Keratinocyte (primary cell): ENCODE results near the gene LRRIQ1. TPM values are rescaled to one million over a fixed set of nuclear protein-coding genes. Genes with fewer than 3 reads are reported as not detected.

ENCODE experiments used
- DNase-seq: peaks from one replicate; pipeline ENCODE4 v3.0.0-alpha.2; 2011; ENCODE audit warnings: low read depth, missing footprints, low spot score
- FAIRE-seq: peaks from 2 replicates; lab custom pipeline; 2011; peaks lifted over from hg19 to GRCh38; lab: Jason Lieb, UNC
- H2AFZ ChIP-seq: 2 replicates; pipeline ENCODE4 v1.6.0; 2012; ENCODE audit warnings: low read length, control low read depth, inconsistent platforms; ENCODE audit not compliant: control insufficient read depth
- H3K27ac ChIP-seq: 2 replicates; pipeline ENCODE4 v1.5.1; 2011; ENCODE audit warnings: low read length; ENCODE audit not compliant: control insufficient read depth, insufficient read depth
- H3K27me3 ChIP-seq: 3 replicates; pipeline ENCODE4 v1.6.0; 2011; ENCODE audit warnings: low read length; ENCODE audit not compliant: control insufficient read depth, insufficient read depth; ENCODE audit errors: extremely low read depth
- H3K36me3 ChIP-seq, 2 experiments: 2 replicates in 1 of 2; 3 replicates in 1 of 2; pipeline ENCODE4 v1.5.1; 2011; ENCODE audit warnings: low read length in 2 of 2, mild to moderate bottlenecking in 1 of 2; ENCODE audit not compliant: control insufficient read depth in 2 of 2, insufficient read depth in 2 of 2; ENCODE audit errors: extremely low read depth in 1 of 2
- H3K4me1 ChIP-seq: 3 replicates; pipeline ENCODE4 v1.5.1; 2011; ENCODE audit warnings: low read length; ENCODE audit not compliant: control insufficient read depth, insufficient read depth; ENCODE audit errors: extremely low read depth
- H3K4me2 ChIP-seq: 3 replicates; pipeline ENCODE4 v1.6.0; 2011; ENCODE audit warnings: low read depth, low read length; ENCODE audit not compliant: control insufficient read depth, insufficient read depth; ENCODE audit errors: extremely low read depth
- H3K4me3 ChIP-seq, 3 experiments: fragments of 200-600 bp in 1 of 3; sonication (generic) in 1 of 3; 2 replicates in 2 of 3; 3 replicates in 1 of 3; pipeline ENCODE4 v1.5.1; 2011 to 2016; ENCODE audit warnings: low read length in 3 of 3, mild to moderate bottlenecking in 3 of 3, control low read depth in 2 of 3, inconsistent platforms in 1 of 3, low read depth in 1 of 3, mixed read lengths in 1 of 3, mixed run types in 1 of 3, moderate library complexity in 1 of 3; ENCODE audit not compliant: control insufficient read depth in 2 of 3, insufficient read depth in 2 of 3; ENCODE audit errors: extremely low read depth in 1 of 3
- H3K79me2 ChIP-seq: 2 replicates; pipeline ENCODE4 v1.6.0; 2012; ENCODE audit warnings: low read length; ENCODE audit not compliant: control insufficient read depth, insufficient read depth
- H3K9ac ChIP-seq: 3 replicates; pipeline ENCODE4 v1.6.0; 2011; ENCODE audit warnings: low read length; ENCODE audit not compliant: control insufficient read depth, insufficient read depth; ENCODE audit errors: extremely low read depth
- H3K9me1 ChIP-seq: 3 replicates; pipeline ENCODE4 v1.6.0; 2011; ENCODE audit warnings: low read length; ENCODE audit not compliant: control insufficient read depth, insufficient read depth; ENCODE audit errors: extremely low read depth
- H3K9me3 ChIP-seq: 2 replicates; pipeline ENCODE4 v1.5.1; 2012; ENCODE audit warnings: low read depth, low read length; ENCODE audit not compliant: control insufficient read depth
- H4K20me1 ChIP-seq: 3 replicates; pipeline ENCODE4 v1.6.0; 2011; ENCODE audit warnings: low read length; ENCODE audit not compliant: control insufficient read depth, insufficient read depth; ENCODE audit errors: extremely low read depth
- EZH2 ChIP-seq: IDR thresholded peaks from one replicate; pipeline ENCODE4 v1.6.1; 2012; ENCODE audit warnings: inconsistent platforms, mild to moderate bottlenecking, low read length, moderate library complexity
- dilution Hi-C: fragments of 300-500 bp; cut with MboI; formaldehyde crosslinking; loops from one replicate; pipeline ENCODE4 v1.7.0; 2020; ENCODE audit warnings: low sequenced_read_pairs; ENCODE audit not compliant: extremely low pct_ligation_motif_present
- polyA plus RNA-seq, 5 experiments: library from polyadenylated mRNA; depleted of rRNA in 3 of 5; stranded (reverse) in 3 of 5; stranded (forward) in 1 of 5; unstranded in 1 of 5; fragments of >200 nt; gene quantifications; 1 replicate in 1 of 5; 2 replicates in 3 of 5; 3 replicates in 1 of 5; pipeline versions ENCODE4 v1.2.1 to v1.2.3, GENCODE V29; 2011 to 2012; ENCODE audit warnings: missing spikeins in 2 of 5, low read depth in 1 of 5, low replicate concordance in 1 of 5
- TF ChIP-seq, protein P1 (sequence below), 3 experiments: IDR thresholded peaks in 1 of 3; conservative IDR thresholded peaks in 1 of 3; optimal IDR thresholded peaks in 1 of 3; 2 replicates in 2 of 3; 3 replicates in 1 of 3; pipeline versions ENCODE3 to v1.5.1; 2011; ENCODE audit warnings: low read length in 3 of 3, mild to moderate bottlenecking in 3 of 3, moderate library complexity in 2 of 3, control low read depth in 1 of 3, inconsistent platforms in 1 of 3; ENCODE audit not compliant: insufficient read depth in 2 of 3; ENCODE audit errors: extremely low read depth in 1 of 3

The LRRIQ1 gene
- polyA plus RNA-seq, 1 donor (not counting 4 experiments of a cell fraction or from before 2014, with no cell fraction given): 0.84 TPM

DNA sequence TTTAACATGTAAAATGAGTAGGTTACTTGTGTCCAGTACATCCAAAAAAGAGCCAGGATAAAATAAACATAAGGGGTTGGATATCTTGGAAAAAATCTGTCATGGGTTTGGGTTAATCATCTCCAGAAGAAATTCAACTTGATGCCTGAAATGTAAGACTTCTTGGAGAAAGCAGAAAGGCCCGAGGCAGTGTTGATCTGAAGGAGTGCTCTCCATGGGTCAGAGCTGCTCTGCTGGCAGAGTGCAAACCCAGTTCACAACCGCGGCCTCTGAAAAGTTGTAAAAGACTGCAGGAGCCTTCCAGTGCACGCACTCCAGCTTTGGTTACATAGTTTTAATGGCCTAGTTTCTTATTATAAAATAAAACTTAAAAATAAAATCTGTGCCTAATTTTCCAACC lies 146.5 kb downstream of the LRRIQ1 start:
- no peak overlapping the region for H3K27ac ChIP-seq
- H3K79me2 ChIP-seq: no peaks in the 10 kb centered on the region
- no peaks in the 10 kb centered on the region for H3K36me3 ChIP-seq
- FAIRE-seq (no peak), DNase-seq (no peak)
- no peaks in the 10 kb centered on the region for H3K4me1 ChIP-seq
- no peaks in the 10 kb centered on the region for H3K27me3 ChIP-seq
- dilution Hi-C loops: no loop called here
- no peaks in the 10 kb centered on the region for H4K20me1 ChIP-seq
- no peak overlapping the region for H3K4me3 ChIP-seq
- no peak overlapping the region for H2AFZ ChIP-seq
- no peaks in the 10 kb centered on the region for H3K9me1 ChIP-seq
- TF ChIP-seq EZH2: no peak
- TF ChIP-seq, protein P1, sequence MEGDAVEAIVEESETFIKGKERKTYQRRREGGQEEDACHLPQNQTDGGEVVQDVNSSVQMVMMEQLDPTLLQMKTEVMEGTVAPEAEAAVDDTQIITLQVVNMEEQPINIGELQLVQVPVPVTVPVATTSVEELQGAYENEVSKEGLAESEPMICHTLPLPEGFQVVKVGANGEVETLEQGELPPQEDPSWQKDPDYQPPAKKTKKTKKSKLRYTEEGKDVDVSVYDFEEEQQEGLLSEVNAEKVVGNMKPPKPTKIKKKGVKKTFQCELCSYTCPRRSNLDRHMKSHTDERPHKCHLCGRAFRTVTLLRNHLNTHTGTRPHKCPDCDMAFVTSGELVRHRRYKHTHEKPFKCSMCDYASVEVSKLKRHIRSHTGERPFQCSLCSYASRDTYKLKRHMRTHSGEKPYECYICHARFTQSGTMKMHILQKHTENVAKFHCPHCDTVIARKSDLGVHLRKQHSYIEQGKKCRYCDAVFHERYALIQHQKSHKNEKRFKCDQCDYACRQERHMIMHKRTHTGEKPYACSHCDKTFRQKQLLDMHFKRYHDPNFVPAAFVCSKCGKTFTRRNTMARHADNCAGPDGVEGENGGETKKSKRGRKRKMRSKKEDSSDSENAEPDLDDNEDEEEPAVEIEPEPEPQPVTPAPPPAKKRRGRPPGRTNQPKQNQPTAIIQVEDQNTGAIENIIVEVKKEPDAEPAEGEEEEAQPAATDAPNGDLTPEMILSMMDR (optimal IDR thresholded peaks at IDR 0.05 in 1 of 3, IDR thresholded peaks at IDR 0.05 in 1 of 3, conservative IDR thresholded peaks at IDR 0.05 in 1 of 3; ENCODE audit: extremely low read depth in 1 of 3, insufficient read depth in 2 of 3, low read length in 3 of 3): no peak
- no peak overlapping the region for H3K4me2 ChIP-seq
- no peak overlapping the region for H3K9ac ChIP-seq
- H3K9me3 ChIP-seq: no peaks in the 10 kb centered on the region

DNA sequence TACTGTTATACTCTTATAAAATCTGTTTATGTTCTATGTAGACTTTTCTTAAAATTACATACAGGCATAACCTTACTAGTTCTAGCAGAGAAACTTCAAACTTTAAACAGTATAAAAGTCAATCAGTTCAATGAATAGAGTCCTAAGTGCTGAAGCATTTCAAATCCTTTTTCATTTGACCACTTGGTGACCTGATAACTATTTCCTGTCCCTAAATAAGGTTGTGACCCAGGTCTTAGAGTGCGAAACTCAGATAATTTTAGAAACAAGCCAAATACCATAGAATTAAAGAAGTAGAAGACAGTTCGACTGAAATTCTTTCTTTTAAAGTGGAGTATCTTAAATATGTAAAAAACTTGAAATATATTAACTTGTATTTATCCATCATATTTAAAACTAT lies 147.7 kb downstream of the LRRIQ1 start:
- no peaks in the 10 kb centered on the region for H3K27me3 ChIP-seq
- FAIRE-seq (no peak), DNase-seq (no peak)
- no peaks in the 10 kb centered on the region for H3K4me1 ChIP-seq
- no peak overlapping the region for H3K27ac ChIP-seq
- no peaks in the 10 kb centered on the region for H3K9me1 ChIP-seq
- H3K4me3 ChIP-seq: no peak overlapping the region
- no peaks in the 10 kb centered on the region for H3K79me2 ChIP-seq
- no peak overlapping the region for H3K9ac ChIP-seq
- dilution Hi-C loops: no loop called here
- H3K36me3 ChIP-seq: no peaks in the 10 kb centered on the region
- H3K9me3 ChIP-seq: no peaks in the 10 kb centered on the region
- no peak overlapping the region for H2AFZ ChIP-seq
- H3K4me2 ChIP-seq: no peak overlapping the region
- H4K20me1 ChIP-seq: no peaks in the 10 kb centered on the region
- no peak for TF ChIP-seq EZH2
- TF ChIP-seq, protein P1 (optimal IDR thresholded peaks at IDR 0.05 in 1 of 3, IDR thresholded peaks at IDR 0.05 in 1 of 3, conservative IDR thresholded peaks at IDR 0.05 in 1 of 3; ENCODE audit: extremely low read depth in 1 of 3, insufficient read depth in 2 of 3, low read length in 3 of 3): no peak
